HepG2 (cell line): ENCODE results near the gene CEP104. TPM values are rescaled to one million over a fixed set of nuclear protein-coding genes. Genes with fewer than 3 reads are reported as not detected.

Source experiments
- ATRX ChIP-seq: sonication (generic); formaldehyde crosslinking; IDR thresholded peaks from 2 replicates; pipeline ENCODE4 v1.4.0; 2020; ENCODE audit warnings: missing genetic modification reagents, borderline replicate concordance
- BORCS8-MEF2B ChIP-seq: sonication (generic); formaldehyde crosslinking; IDR thresholded peaks from 2 replicates; pipeline ENCODE4 v1.8.0; 2022; ENCODE audit warnings: mild to moderate bottlenecking, missing genetic modification reagents
- FIP1L1 ChIP-seq: fragments of 200-400 bp; formaldehyde crosslinking; IDR thresholded peaks from 2 replicates; pipeline ENCODE4 v1.6.1; 2018; ENCODE audit warnings: low read depth, mild to moderate bottlenecking, low read length, moderate library complexity, borderline replicate concordance; ENCODE audit not compliant: insufficient read depth
- FOXK1 ChIP-seq: sonication (generic); formaldehyde crosslinking; IDR thresholded peaks from 2 replicates; pipeline ENCODE4 v1.4.0; 2020; ENCODE audit warnings: low read depth, missing genetic modification reagents, borderline replicate concordance
- HNRNPH1 ChIP-seq: fragments of 200-400 bp; formaldehyde crosslinking; optimal IDR thresholded peaks from 2 replicates; pipeline ENCODE3; 2017; ENCODE audit warnings: mild to moderate bottlenecking, low read depth, low read length
- IRF9 ChIP-seq: sonication (generic); formaldehyde crosslinking; IDR thresholded peaks from 2 replicates; pipeline ENCODE4 v1.8.0; 2022; ENCODE audit warnings: missing genetic modification reagents, mild to moderate bottlenecking, borderline replicate concordance
- IRX3 ChIP-seq: sonication (generic); formaldehyde crosslinking; IDR thresholded peaks from 2 replicates; pipeline ENCODE4 v1.8.1; 2023; ENCODE audit warnings: mild to moderate bottlenecking, low read depth, missing genetic modification reagents, borderline replicate concordance
- MAX ChIP-seq: IDR thresholded peaks from 2 replicates; pipeline ENCODE4 v1.6.1; 2012; ENCODE audit warnings: inconsistent platforms
- MED8 ChIP-seq: sonication (generic); formaldehyde crosslinking; IDR thresholded peaks from 2 replicates; pipeline ENCODE4 v1.8.1; 2023; ENCODE audit warnings: mild to moderate bottlenecking, missing genetic modification reagents; ENCODE audit not compliant: insufficient replicate concordance
- MTF1 ChIP-seq: sonication (generic); formaldehyde crosslinking; IDR thresholded peaks from 2 replicates; pipeline ENCODE4 v1.5.0; 2020; ENCODE audit warnings: missing genetic modification reagents
- MXI1 ChIP-seq: IDR thresholded peaks from 3 replicates; pipeline ENCODE4 v1.6.1; 2012; ENCODE audit warnings: low read depth, low read length, inconsistent platforms, borderline replicate concordance
- PPARG ChIP-seq: conservative IDR thresholded peaks from 2 replicates; pipeline ENCODE4 v1.6.1; 2016; ENCODE audit warnings: missing biosample characterization, missing genetic modification reagents
- RFX1 ChIP-seq: fragments of 450-650 bp; IDR thresholded peaks from 2 replicates; pipeline ENCODE4 v1.6.1; 2017
- SPEN ChIP-seq: sonication (generic); formaldehyde crosslinking; IDR thresholded peaks from 2 replicates; pipeline ENCODE4 v1.5.1; 2020; ENCODE audit warnings: low read depth, mild to moderate bottlenecking, missing genetic modification reagents
- STAG1 ChIP-seq: sonication (generic); formaldehyde crosslinking; IDR thresholded peaks from 2 replicates; pipeline ENCODE4 v1.4.0; 2020; ENCODE audit warnings: missing genetic modification reagents
- TBX2 ChIP-seq: sonication (generic); formaldehyde crosslinking; IDR thresholded peaks from 2 replicates; pipeline ENCODE4 v1.5.0; 2020; ENCODE audit warnings: missing genetic modification reagents, mild to moderate bottlenecking, borderline replicate concordance
- YEATS4 ChIP-seq: sonication (generic); formaldehyde crosslinking; IDR thresholded peaks from 2 replicates; pipeline ENCODE4 v1.4.0; 2020; ENCODE audit warnings: missing genetic modification reagents, borderline replicate concordance
- ZNF274 ChIP-seq: sonication (generic); formaldehyde crosslinking; IDR thresholded peaks from 2 replicates; pipeline ENCODE4 v1.5.1; 2020; ENCODE audit warnings: mild to moderate bottlenecking, missing genetic modification reagents
- ZSCAN25 ChIP-seq: sonication (generic); formaldehyde crosslinking; IDR thresholded peaks from 2 replicates; pipeline ENCODE4 v1.8.0; 2022; ENCODE audit warnings: mild to moderate bottlenecking, missing genetic modification reagents
- ZSCAN9 ChIP-seq: IDR thresholded peaks from 2 replicates; pipeline ENCODE4 v1.6.1; 2016; ENCODE audit warnings: borderline replicate concordance
- polyA plus RNA-seq, 8 experiments: library from polyadenylated mRNA; depleted of rRNA in 3 of 8; stranded (reverse) in 7 of 8; unstranded in 1 of 8; fragments of >200 nt; fragmentation: Illumina TruSeq in 4 of 8; extraction: Trizol in 4 of 8; gene quantifications; 2 replicates each; pipeline versions ENCODE4 v1.2.1 to v1.2.3, GENCODE V29; 2011 to 2016; ENCODE audit warnings: low read depth in 4 of 8, missing spikeins in 1 of 8, mixed read lengths in 1 of 8; ENCODE audit not compliant: insufficient read depth in 1 of 8
- total RNA-seq, 5 experiments: library from RNA; depleted of rRNA; stranded (reverse); fragments of >200 nt; fragmentation: Illumina TruSeq; extraction: Trizol; gene quantifications; 2 replicates each; pipeline ENCODE4 v1.2.3, GENCODE V29; 2016; ENCODE audit warnings: low read depth in 1 of 5
- TF ChIP-seq, protein P1 (sequence below): sonication (generic); formaldehyde crosslinking; IDR thresholded peaks from 2 replicates; pipeline ENCODE4 v1.4.0; 2020; ENCODE audit warnings: missing genetic modification reagents

CEP104 gene
- total and polyA plus RNA-seq, 2 of the 13 experiments (the other 11 are each of a cell fraction or from before 2014, with no cell fraction given): 20.4 to 30.1 TPM

GRCh38 chr1:3856923-3857790 lies at the start of gene CEP104, which contains the start of gene DFFB (continued):
- TF ChIP-seq YEATS4 (CRISPR knock-in tag) (peak; percentile 78; the same call in 1 of the 2 replicates), RFX1 (peak; percentile 60; the same call in 1 of the 2 replicates), MAX (peak; percentile 93), HNRNPH1 (no peak), ATRX (CRISPR knock-in tag) (no peak), ZSCAN9 (CRISPR knock-in tag) (peak; percentile 86), BORCS8-MEF2B (CRISPR knock-in tag) (peak; percentile 32; the same call in 1 of the 2 replicates), MED8 (CRISPR knock-in tag) (no peak), FIP1L1 (no peak), IRX3 (CRISPR knock-in tag) (0 out of 2 replicates have a peak, but pooled peaks have one; percentile 67), STAG1 (peak; percentile 68), IRF9 (peak; percentile 65; the same call in 1 of the 2 replicates), TBX2 (CRISPR knock-in tag) (peak; percentile 39; the same call in 1 of the 2 replicates), MTF1 (CRISPR knock-in tag) (no peak), MXI1 (peak; percentile 78; the same call in 1 of the 3 replicates), ZNF274 (CRISPR knock-in tag) (peak; percentile 26; the same call in 1 of the 2 replicates), PPARG (CRISPR knock-in tag) (0 out of 2 replicates have a peak, but pooled peaks have one; percentile 19), FOXK1 (peak; percentile 85; the same call in 1 of the 2 replicates), ZSCAN25 (CRISPR knock-in tag) (peak; percentile 66; the same call in 1 of the 2 replicates), SPEN (CRISPR knock-in tag) (peak; percentile 88)
- TF ChIP-seq, protein P1, sequence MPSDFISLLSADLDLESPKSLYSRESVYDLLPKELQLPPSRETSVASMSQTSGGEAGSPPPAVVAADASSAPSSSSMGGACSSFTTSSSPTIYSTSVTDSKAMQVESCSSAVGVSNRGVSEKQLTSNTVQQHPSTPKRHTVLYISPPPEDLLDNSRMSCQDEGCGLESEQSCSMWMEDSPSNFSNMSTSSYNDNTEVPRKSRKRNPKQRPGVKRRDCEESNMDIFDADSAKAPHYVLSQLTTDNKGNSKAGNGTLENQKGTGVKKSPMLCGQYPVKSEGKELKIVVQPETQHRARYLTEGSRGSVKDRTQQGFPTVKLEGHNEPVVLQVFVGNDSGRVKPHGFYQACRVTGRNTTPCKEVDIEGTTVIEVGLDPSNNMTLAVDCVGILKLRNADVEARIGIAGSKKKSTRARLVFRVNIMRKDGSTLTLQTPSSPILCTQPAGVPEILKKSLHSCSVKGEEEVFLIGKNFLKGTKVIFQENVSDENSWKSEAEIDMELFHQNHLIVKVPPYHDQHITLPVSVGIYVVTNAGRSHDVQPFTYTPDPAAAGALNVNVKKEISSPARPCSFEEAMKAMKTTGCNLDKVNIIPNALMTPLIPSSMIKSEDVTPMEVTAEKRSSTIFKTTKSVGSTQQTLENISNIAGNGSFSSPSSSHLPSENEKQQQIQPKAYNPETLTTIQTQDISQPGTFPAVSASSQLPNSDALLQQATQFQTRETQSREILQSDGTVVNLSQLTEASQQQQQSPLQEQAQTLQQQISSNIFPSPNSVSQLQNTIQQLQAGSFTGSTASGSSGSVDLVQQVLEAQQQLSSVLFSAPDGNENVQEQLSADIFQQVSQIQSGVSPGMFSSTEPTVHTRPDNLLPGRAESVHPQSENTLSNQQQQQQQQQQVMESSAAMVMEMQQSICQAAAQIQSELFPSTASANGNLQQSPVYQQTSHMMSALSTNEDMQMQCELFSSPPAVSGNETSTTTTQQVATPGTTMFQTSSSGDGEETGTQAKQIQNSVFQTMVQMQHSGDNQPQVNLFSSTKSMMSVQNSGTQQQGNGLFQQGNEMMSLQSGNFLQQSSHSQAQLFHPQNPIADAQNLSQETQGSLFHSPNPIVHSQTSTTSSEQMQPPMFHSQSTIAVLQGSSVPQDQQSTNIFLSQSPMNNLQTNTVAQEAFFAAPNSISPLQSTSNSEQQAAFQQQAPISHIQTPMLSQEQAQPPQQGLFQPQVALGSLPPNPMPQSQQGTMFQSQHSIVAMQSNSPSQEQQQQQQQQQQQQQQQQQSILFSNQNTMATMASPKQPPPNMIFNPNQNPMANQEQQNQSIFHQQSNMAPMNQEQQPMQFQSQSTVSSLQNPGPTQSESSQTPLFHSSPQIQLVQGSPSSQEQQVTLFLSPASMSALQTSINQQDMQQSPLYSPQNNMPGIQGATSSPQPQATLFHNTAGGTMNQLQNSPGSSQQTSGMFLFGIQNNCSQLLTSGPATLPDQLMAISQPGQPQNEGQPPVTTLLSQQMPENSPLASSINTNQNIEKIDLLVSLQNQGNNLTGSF: 0 out of 2 replicates have a peak, but pooled peaks have one; percentile 68
